Measurements from ENCODE around the gene NCAPD2. TPM values are rescaled to one million over a fixed set of nuclear protein-coding genes. Genes with fewer than 3 reads are reported as not detected.
"Not testable (repeated sequence)": the region's sequence is repeated elsewhere in the genome, so short reads cannot be mapped to it uniquely, and the experiment has no call there.

The NCAPD2 gene
- total RNA-seq, 1 donor from 2014 or later = 32.0 TPM

DNA sequence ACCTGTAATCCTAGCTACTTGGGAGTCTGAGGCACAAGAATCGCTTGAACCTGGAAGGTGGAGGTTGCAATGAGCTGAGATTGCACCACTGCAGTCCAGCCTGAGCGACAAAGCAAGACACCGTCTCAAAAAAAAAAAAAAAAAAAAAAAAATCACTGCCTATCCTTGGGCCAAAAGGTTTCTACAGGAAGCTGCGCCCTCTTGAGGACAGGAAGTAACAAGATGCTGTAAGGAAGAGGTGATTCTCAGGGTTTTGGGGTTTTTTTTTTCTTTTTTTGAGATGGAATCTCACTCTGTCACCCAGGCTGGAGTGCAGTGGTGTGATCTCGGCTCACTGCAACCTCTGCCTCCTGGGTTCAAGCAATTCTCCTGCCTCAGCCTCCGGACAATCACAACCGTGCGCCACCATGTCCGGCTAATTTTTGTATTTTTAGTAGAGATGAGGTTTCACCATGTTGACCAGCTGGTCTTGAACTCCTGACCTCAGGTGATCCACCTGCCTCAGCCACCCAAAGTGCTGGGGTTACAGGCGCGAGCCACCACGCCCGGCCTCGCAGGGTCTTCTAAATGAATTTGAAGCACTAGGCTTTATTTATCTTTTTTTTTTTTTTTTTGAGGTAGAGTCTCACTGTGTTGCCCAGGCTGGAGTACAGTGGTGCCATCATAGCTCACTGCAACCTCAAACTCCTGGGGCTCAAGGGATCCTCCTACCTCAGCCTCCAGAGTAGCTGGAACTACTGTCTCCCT, 64.3 kb downstream of the NCAPD2 start:
- TF ChIP-seq, protein P1, sequence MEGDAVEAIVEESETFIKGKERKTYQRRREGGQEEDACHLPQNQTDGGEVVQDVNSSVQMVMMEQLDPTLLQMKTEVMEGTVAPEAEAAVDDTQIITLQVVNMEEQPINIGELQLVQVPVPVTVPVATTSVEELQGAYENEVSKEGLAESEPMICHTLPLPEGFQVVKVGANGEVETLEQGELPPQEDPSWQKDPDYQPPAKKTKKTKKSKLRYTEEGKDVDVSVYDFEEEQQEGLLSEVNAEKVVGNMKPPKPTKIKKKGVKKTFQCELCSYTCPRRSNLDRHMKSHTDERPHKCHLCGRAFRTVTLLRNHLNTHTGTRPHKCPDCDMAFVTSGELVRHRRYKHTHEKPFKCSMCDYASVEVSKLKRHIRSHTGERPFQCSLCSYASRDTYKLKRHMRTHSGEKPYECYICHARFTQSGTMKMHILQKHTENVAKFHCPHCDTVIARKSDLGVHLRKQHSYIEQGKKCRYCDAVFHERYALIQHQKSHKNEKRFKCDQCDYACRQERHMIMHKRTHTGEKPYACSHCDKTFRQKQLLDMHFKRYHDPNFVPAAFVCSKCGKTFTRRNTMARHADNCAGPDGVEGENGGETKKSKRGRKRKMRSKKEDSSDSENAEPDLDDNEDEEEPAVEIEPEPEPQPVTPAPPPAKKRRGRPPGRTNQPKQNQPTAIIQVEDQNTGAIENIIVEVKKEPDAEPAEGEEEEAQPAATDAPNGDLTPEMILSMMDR (IDR thresholded peaks at IDR 0.05) = peak; percentile 34
- intact Hi-C loops (cut with DNase I); ATAC-seq: not testable (repeated sequence)

DNA sequence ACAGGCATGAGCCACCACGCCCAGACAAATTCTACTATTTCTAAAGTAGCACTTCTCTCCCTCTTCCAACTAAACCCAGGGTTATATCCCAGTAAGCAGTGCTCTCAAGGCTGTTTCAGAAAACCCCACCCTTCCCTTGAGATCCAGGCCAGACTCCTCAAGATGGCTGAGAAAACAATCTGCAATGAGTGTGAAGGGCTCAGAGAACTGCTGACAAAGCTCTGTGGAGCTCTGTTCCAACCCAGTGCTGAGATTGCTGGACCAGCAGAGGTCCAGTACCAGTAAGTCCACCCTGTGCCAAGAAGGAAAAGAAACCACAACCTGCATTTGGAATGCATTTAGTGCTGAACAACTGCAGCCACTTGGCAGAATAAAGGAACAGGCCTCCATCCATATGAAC, 65.6 kb downstream of the NCAPD2 start:
- DNase-seq (no peak), ATAC-seq (peak; percentile 18 to 68)
- no peaks in the 10 kb centered on the region for H3K9me3 ChIP-seq
- H3K36me3 ChIP-seq = peaks cover 73% of the 10 kb centered on the region
- H3K4me1 ChIP-seq = peaks cover 13% of the 10 kb centered on the region
- H3K27me3 ChIP-seq (ENCODE audit: low read depth) = no peaks in the 10 kb centered on the region
- H3K4me3 ChIP-seq = no peak overlapping the region
- TF ChIP-seq, protein P1 (IDR thresholded peaks at IDR 0.05) = no peak
- intact Hi-C loops (cut with DNase I) = no loop called here
- no peak overlapping the region for H3K27ac ChIP-seq

More for the DNA sequence above, 64.3 kb downstream of the NCAPD2 start:
- peaks cover 26% of the 10 kb centered on the region for H3K4me1 ChIP-seq
- H3K4me3 ChIP-seq; H3K9me3 ChIP-seq; H3K27me3 ChIP-seq (ENCODE audit: low read depth); H3K27ac ChIP-seq; DNase-seq: not testable (repeated sequence)
- peaks cover 60% of the 10 kb centered on the region for H3K36me3 ChIP-seq

DNA sequence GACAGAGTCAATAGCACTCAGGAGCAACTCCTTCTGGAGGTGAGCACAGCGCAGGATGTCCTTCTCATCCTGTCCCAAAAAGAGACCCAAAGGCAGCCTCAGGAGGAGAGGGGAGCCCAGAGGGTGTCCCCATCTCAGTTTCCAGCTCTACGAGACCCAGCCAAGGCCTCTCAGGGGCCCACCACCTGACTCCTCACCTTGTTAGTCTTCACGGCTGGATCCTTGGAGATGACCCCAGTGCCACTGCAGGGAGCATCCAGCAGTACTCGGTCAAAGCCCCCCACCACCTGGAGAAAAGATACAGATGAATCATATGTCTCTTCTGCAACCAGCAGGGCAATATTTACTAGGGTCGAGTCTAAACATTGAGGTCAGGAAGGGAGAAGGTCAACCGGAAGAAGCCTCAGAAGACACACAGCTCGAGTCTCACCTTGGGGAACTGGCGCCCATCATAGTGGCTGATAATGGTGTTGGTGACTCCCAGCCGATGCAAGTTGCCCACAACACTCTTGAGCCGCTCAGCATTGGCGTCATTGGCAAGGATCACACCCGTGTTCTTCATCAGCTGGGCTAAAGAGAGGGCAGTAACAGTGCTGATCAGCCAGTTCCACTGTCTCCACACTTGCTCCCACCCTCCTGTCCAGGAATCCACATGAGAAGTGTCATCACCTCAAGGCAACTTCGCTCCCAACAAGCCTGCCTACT, 66.8 kb downstream of the NCAPD2 start:
- peaks cover 85% of the 10 kb centered on the region for H3K36me3 ChIP-seq
- TF ChIP-seq, protein P1 (IDR thresholded peaks at IDR 0.05) = no peak
- no peak for DNase-seq
- H3K27ac ChIP-seq = no peak overlapping the region
- peaks cover 9% of the 10 kb centered on the region for H3K4me1 ChIP-seq
- ATAC-seq = no peak
- no peak overlapping the region for H3K4me3 ChIP-seq
- H3K27me3 ChIP-seq (ENCODE audit: low read depth) = no peaks in the 10 kb centered on the region
- intact Hi-C loops (cut with DNase I) = no loop called here
- no peaks in the 10 kb centered on the region for H3K9me3 ChIP-seq

DNA sequence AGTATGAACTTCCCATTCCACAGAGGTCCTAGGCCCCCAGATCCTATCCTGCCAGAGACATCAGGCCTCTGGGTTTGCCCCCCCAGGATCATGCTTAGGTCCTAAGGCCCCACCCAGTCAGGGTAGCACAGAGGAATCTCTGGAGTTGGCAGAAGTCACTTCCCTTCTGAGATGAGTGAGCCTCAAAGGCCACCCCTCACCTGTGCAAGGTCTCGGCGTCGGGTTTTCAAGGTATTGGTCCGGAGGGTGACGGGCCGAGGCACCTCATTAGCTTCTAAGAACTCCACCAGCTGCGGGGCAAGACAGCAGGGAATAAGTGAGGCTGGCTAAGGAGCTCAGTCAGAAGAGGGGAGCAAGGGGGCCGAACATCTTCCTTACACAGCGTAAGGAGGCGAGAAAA, 69.0 kb downstream of the NCAPD2 start:
- no peaks in the 10 kb centered on the region for H3K9me3 ChIP-seq
- TF ChIP-seq, protein P1 (IDR thresholded peaks at IDR 0.05) = no peak
- peaks cover 83% of the 10 kb centered on the region for H3K36me3 ChIP-seq
- peaks cover 20% of the 10 kb centered on the region for H3K4me1 ChIP-seq
- H3K4me3 ChIP-seq = no peak overlapping the region
- no peak overlapping the region for H3K27ac ChIP-seq
- DNase-seq (no peak), ATAC-seq (no peak)
- no peaks in the 10 kb centered on the region for H3K27me3 ChIP-seq (ENCODE audit: low read depth)
- intact Hi-C loops (cut with DNase I) = no loop called here

DNA sequence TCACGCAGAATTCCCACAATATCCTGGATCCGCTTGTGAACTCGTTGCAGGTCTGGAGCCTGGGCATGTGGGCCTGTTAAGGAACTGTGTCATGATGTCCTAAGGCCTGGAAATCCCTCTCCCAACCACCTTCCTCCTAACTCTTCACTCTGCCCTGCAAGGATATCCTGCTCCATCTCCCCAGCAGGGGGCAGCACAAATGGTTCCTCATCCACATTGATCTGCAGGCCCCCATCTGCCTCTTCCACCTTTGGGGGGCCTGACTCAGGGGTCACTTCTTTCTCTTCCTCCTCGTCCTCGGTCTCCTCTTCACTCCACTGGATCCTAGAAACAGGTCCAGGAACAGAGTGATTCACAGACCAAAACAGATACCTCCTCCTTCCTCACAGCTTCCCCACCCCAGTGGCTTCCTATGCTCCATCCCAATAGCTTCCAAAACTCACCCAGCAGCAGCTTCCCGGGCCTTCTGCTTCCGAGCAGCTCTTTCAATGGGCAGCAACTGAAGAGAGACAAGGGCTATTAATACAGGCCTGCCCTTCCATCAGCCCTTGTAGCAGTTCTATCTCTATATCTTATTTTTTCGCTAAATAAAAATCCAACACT, 69.6 kb downstream of the NCAPD2 start:
- TF ChIP-seq, protein P1 (IDR thresholded peaks at IDR 0.05) = peak; percentile 80
- ATAC-seq (no peak), DNase-seq (peak; percentile 58)
- no peaks in the 10 kb centered on the region for H3K27me3 ChIP-seq (ENCODE audit: low read depth)
- intact Hi-C loops (cut with DNase I) = no loop called here
- no peaks in the 10 kb centered on the region for H3K9me3 ChIP-seq
- peaks cover 20% of the 10 kb centered on the region for H3K4me1 ChIP-seq
- H3K36me3 ChIP-seq = peaks cover 78% of the 10 kb centered on the region
- H3K4me3 ChIP-seq = no peak overlapping the region
- H3K27ac ChIP-seq = no peak overlapping the region
